ENCODE measurements around the gene TEX48.
A peak's percentile ranks its signal among the peaks of the same experiment; 100 is the strongest.

TEX48 gene

GRCh38 chr9:114693248-114693855 lies 11.4 kb upstream of the TEX48 start:
- no peak for DNase-seq (ENCODE audit: low read depth)

DNA sequence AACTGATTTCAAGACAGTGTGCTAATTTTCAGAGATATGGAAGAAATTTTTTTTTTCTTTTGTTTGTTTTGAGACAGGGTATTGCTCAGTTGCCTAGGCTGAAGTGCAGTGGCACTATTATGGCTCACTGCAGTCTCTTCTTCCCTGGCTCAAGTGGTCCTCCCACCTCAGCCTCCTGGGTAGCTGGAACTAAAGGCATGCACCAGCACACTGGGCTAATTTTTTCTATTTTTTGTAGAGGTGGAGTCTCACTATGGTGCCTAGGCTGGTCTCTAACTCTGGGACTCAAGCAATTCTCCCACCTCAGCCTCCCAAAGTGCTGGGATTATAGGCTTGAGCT lies 9.9 kb upstream of the TEX48 start:
- no peak for DNase-seq (ENCODE audit: low read depth)

DNA sequence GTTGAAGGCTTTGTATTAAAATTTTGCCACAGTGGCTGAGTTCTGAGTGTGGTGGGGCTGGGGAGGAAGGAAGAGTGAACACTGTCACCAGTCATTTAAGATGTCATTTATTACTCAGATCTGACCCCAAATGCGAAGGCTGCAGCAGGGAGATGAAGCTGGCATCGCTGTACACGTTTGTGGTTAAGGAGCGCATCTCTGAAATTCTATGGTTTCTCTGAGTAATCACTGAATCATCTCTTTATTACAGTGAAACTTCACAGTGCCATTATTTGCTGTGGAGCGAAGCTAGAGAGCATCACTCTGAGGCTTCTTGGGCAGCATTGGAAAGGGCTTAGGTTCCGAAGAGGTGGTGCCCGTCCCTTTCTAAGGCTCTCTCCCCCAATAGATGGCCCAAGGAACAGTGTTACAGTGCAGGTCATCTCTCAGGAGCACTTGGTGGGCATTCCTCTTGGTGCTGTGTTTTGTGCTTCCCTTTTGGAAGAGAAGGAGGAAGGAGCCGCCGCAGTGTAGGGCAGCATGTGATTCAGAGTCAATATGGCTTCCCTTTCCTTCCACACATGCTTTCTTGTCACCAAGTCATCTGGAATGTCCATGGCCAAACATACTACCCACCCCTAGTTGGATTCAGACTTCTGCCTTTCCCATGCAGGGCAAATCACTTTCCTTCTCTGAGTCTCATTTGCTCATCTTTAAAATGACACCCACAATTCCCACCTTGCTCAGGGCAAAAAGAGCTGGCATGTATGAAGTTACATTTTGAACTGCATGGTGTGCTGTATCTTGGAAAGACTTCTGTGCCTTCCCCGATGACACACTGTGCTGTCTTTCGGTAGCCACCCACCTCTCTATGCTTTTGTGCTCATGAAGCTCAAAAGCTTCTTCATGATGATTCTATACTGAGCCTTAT lies 9.3 kb upstream of the TEX48 start:
- peak; percentile 63 for DNase-seq (ENCODE audit: low read depth)

DNA sequence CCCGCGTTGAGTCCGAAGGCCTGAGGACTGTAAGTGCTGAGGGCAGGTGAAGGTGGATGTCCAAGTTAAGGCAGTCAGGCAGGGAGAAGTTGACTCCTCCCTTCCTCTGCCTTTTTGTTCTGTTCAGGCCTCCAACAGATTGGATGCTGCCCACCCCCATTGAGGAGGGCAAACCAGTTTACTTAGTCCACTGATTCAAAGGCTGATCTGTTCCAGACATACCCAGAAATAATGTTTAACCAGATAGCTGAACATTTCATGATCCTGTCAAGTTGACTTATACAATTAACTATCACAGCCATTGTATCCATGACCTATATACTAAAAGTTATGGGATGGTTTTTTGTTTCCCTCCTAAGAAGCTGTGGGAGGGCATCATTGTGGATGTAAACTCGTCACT lies 8.3 kb upstream of the TEX48 start:
- no peak for DNase-seq (ENCODE audit: low read depth)

DNA sequence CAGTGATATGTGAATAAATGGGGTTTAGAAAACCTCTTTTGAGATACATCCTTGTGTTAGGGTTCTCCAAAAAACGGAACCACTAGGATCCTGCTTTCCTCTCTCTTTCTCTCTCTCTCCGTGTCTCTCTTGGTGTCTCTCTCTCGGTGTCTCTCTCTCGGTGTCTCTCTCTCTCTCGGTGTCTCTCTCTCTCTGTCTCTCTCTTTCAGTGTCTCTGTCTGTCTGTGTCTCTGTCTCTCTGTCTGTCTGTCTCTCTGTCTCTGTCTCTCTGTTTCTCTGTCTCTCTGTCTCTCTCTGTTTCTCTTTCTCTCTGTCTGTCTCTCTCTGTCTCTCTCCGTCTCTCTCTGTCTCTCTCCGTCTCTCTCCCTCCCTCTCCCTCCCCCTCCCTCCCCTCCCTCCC lies 7.8 kb upstream of the TEX48 start:
- no peak for DNase-seq (ENCODE audit: low read depth)

DNA sequence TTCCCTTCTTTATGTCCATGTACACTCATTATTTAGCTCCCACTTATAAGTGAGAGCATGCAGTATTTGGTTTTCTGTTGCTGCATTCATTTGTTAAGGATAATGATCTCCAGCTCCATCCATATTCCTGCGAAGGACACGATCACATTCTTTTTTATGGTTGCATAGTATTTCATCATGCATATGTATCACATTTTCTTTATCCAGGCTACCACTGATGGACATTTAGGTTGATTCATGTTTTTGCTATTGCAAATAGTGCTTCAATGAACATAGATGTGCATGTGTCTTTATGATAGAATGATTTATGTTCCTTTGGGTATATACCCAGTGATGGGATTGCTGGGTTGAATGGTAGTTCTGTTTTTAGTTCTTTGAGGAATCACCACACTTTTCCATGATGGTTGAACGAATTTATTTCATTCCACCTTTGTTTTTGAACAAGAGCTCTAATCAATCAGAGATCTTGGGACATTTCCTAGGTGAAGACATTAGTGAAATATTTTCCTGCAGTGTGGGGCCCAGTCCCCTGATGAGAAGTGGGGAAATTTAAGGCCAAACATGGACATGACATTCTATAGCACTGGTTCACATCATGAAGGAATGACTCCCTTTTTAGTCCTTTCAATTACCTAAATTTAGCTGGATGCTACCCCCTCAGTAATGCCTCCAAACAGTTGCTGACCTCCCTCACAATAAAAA lies 7.1 kb upstream of the TEX48 start:
- DNase-seq (ENCODE audit: low read depth) = no peak

DNA sequence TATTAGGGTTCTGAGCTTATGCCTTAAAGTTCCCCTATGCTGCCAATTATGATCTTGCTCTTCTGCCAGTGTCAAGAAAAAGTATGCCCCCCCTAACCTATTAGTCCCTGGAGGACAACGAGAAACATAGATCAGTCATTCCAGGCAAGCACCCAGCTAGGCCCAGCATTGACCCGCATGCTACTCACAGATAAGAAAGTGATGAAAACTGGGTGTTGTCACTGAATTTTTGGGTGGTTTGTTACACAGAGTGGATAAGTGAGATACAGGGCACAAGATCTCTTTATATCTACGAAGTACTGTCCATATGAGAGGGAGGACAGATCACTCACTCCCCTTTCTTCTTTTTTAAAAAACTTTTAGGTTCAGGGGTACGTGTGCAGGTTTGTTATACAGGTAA lies 6.4 kb upstream of the TEX48 start:
- no peak for DNase-seq (ENCODE audit: low read depth)

GRCh38 chr9:114687034-114687433 lies 5.0 kb upstream of the TEX48 start:
- no peak for DNase-seq (ENCODE audit: low read depth)

- DNase-seq (ENCODE audit: low read depth) = no peak
Observed at GRCh38 chr9:114685951-114686350, 4.0 kb upstream of the TEX48 start.

DNA sequence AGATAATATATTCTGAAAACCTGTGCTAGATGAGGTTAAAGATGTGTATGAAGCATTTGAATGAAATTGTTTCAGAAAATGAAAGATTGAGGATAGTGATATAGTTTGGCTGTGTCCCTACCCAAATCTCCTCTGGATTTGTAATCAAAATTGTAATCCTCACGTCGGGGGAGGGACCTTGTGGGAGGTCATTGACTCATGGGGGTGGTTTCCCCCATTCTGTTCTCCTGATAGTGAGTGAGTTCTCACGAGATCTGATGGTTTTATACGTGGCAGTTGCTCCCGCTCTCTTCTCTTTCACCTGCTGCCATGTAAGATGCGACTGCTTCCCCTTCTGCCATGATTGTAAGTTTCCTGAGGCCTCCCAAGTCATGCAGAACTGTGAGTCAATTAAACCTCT lies 2.0 kb upstream of the TEX48 start:
- no peak for DNase-seq (ENCODE audit: low read depth)

DNA sequence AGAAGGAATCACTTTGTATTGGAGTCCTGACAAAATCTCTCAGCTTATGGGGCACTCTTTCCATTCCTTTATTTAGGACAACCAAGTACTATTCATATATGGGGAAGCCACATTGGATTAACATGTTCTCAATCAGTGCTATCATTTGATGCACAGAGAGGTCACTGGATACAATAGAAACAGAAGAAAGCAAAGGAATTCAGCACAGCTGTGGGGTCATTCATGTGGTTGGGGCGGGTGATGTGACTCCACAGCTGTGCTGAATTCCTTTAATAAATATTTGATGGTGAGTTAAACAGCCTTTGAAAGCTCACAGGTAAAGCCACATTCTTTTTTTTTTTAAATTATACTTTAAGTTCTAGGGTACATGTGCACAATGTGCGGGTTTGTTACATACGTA lies 854 bp upstream of the TEX48 start:
- DNase-seq (ENCODE audit: low read depth) = no peak

- DNase-seq (ENCODE audit: low read depth) = no peak
Observed at GRCh38 chr9:114680259-114681001, 1.6 kb downstream of the TEX48 start.

DNA sequence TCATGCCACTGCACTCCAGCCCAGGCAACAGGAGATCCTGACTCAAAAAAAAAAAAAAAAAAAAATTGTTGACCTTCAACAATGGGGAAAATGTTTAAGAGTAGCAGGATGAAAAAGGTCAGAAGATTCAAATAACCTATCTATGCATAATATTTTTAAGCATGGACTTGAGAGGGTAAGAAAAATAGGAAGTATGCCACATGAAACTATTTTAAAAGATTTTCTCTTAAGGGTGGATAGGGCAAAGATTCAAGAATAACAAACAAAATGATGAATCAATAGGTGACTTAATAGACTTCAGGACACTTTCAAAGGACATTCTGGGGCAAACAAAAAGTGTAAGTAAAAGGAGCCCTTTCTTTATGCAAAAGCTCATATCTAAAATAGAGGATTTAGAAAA lies 3.2 kb downstream of the TEX48 start:
- no peak for DNase-seq (ENCODE audit: low read depth)

GRCh38 chr9:114678130-114678529 lies 3.9 kb downstream of the TEX48 start:
- no peak for DNase-seq (ENCODE audit: low read depth)

GRCh38 chr9:114677418-114677817 lies 4.6 kb downstream of the TEX48 start:
- DNase-seq (ENCODE audit: low read depth) = no peak

DNA sequence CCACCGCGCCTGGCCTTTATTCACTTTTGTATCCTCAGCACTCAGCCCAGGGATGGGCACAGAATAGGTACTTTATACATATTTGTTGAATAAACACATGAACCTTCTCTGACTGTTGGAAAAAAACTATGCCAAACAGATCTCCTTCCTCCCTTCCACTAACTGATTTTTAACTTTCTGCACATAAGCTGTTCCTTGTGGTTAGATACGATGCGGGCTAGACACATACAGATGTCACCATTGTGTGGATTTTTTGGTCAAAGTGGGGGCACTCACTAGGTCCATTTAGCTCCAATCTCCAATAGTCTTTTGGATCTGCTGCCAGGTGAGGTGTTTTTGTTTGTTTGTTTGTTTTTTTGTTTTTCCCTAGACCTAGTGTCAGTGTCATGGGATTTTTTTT lies 5.1 kb downstream of the TEX48 start:
- DNase-seq (ENCODE audit: low read depth) = no peak

DNA sequence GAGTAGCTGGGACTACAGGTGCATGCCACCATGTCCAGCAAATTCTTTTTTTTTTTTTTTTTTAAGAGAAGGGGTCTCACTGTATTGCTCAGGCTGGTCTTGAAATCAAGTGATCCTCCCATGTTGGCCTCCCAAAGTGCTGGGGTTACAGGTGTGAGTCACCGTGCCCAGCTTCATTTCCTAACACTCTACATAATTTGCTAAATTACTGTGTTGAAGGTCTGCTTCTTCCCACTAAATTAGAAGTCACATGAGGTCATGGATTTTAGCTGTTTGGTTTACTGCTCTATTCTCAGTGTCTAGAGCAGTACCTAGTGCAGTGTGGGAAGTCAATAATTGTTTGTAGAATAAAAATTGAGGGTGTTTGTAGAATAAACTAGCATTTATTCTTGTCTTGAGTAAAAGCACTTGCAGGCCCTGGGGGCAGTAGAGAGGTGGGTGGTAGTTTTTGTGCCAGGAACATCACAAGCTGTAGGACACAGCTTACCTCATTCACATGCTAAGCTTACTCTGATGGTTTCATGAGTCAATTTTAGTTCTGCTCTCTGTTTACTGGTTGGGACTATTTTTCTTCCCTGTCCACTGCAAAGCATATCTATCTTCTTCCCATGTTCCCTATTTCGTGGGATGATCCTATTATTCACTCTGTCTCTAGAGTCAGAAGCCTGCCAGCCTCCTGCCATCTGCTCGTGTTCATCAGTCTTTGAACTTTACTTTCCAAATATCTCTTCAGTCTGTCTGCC lies 7.0 kb downstream of the TEX48 start:
- no peak for DNase-seq (ENCODE audit: low read depth)

- DNase-seq (ENCODE audit: low read depth) = no peak
Observed at GRCh38 chr9:114674076-114674797, 7.8 kb downstream of the TEX48 start.

DNA sequence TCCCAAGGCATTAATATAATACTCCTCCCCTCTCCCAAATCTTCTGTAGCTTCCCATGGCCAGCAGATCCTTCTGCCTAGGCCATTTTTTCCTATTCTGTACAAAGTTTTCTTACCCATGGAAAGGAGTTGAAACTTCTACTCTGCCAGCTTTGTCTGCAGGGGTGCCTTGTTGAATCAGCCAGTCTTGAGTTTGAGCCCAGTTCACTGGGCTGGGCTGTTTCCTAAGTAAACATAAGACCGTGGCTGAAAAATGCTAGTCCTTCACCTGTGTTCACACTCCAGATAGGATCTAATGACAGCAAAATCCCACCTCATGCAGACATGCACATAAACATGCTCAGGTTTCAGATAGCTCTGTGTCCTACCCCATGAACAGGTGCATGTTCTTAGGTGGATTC lies 10.4 kb downstream of the TEX48 start:
- DNase-seq (ENCODE audit: low read depth) = no peak

DNA sequence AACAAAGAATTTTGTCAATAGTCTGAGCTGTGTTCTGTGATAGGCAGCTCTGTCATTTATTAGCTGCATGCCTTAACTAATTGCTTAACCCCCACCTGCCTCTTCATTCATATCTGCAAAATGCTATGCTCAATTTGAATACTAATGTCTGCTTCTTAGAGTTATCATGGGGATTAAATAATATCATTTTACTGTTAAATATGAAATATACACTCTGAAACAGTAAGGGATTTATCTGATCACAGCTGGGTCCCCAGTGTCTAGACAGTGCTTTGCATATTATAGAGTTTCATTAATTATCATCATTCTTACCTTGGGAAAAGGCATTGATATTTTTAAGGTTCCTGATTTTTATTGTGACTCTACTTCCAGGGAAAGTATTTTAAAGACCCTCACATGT lies 12.0 kb downstream of the TEX48 start:
- no peak for DNase-seq (ENCODE audit: low read depth)

DNA sequence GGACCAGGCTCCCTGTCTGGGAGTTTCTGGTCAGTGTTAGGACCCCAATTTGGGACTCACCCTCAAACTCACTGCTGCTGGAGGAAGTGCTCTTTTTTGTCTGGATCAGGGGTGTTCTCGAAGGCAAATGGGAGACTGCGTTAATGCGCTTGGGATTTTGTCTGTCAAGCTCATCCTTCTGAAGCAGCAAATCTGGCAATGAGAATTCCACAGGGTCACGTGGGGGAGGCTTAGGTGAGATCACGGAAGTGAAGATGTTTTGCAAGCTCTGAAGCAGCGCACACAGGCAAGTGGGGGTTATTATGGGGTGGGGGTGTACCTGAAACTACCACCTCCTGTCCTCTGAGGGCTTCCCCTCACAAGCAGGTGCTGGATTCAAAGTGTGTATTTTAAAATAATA lies 13.8 kb downstream of the TEX48 start:
- DNase-seq (ENCODE audit: low read depth) = no peak
